ENCODE results near the gene FAM171A2.

Gene FAM171A2

DNA sequence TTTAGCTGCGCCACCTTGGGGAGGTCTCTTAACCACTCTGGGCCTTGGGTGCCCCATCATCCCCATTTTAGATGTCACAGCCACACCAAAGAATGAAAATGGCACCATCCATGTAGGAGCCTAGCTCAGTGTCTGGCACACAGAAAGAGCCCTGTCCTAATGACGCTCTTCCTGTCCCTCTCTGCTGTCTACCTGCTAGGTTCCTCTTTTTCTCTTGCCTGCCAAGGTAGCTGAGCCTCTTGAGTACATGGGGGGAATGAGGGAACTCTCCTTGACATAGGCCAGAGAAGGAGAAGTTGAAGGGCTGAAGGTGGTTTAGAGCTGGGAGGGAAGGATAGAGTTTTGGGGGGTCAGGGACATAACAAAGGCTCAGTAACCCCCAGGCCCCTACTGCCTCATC lies 53.5 kb downstream of the FAM171A2 start:
- TF ChIP-seq, protein P1, sequence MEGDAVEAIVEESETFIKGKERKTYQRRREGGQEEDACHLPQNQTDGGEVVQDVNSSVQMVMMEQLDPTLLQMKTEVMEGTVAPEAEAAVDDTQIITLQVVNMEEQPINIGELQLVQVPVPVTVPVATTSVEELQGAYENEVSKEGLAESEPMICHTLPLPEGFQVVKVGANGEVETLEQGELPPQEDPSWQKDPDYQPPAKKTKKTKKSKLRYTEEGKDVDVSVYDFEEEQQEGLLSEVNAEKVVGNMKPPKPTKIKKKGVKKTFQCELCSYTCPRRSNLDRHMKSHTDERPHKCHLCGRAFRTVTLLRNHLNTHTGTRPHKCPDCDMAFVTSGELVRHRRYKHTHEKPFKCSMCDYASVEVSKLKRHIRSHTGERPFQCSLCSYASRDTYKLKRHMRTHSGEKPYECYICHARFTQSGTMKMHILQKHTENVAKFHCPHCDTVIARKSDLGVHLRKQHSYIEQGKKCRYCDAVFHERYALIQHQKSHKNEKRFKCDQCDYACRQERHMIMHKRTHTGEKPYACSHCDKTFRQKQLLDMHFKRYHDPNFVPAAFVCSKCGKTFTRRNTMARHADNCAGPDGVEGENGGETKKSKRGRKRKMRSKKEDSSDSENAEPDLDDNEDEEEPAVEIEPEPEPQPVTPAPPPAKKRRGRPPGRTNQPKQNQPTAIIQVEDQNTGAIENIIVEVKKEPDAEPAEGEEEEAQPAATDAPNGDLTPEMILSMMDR (IDR thresholded peaks at IDR 0.05; ENCODE audit: insufficient read depth, low read depth, low read length, missing control alignments) = no peak

DNA sequence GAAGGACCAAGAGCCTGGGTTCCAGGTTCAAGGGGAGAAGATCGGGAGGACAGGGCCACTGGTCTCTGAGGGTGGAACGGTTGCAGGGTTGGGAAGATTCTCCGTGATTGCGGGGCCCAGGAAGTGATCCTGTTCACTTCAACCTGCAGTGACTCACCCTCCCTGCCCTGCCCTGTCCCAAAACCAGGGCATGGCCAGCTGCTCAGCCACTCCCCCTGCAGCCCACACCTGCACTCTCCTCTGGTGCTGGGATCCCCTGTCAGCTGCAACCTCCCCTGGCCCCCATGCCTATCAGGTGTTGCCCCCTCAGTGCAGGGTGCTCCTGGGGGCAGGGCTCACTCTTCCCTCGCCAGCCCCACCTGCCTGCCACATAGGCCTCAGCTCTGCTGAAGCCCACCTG lies 54.2 kb downstream of the FAM171A2 start:
- DNase-seq (ENCODE audit: low read depth) = no peak
- TF ChIP-seq, protein P1 (IDR thresholded peaks at IDR 0.05; ENCODE audit: insufficient read depth, low read depth, low read length, missing control alignments) = no peak
- no peak overlapping the region for H3K4me3 ChIP-seq (ENCODE audit: low read depth, low read length)

More for the DNA sequence above, 53.5 kb downstream of the FAM171A2 start:
- DNase-seq (ENCODE audit: low read depth) = no peak
- no peak overlapping the region for H3K4me3 ChIP-seq (ENCODE audit: low read depth, low read length)

DNA sequence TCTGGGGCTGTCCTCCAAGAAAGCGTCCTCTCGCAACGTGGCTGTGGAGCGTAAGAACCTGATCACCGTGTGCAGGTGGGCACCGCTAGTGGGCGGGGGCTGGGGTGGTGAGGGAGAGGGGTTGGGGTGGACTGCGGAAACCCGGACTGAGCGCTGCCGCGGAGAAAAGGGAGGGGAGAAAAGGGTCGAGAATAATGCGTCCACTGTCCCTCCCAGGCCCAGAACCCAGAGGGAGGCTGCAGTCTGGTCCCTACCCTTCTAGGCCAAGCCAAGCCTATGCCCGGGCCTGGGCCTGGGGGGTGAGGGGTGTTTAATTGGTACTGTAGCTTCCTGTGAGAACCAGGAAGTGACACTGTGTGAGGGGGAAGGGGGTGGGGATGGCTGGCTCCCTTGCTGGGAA lies 54.8 kb downstream of the FAM171A2 start:
- no peak for DNase-seq (ENCODE audit: low read depth)
- TF ChIP-seq, protein P1 (IDR thresholded peaks at IDR 0.05; ENCODE audit: insufficient read depth, low read depth, low read length, missing control alignments) = no peak
- no peak overlapping the region for H3K4me3 ChIP-seq (ENCODE audit: low read depth, low read length)

DNA sequence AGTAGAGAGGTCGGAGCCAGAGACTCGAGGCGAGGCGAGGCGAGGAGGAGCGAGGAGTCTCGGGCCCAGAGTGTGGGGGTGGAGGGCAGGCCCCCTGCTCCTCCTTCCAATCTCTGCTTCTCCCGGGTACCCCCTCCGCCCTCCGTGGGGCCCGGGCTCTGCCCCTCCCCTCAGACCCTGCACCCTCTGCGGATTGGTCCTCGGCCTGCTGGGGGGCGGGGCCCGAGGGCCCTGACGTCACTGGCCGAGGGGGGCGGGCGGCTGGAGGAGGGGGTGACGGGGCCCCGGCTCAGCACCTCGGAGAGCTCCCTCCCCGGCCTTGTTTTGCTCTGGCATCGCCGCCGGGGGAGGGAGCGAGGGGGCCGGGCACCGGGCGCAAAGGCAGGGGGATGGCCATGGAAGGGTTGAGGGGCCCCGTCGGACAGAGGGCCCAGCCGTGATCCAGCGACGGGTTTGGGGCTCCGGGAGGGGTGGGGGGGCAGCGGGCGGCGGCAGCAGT lies 55.3 kb downstream of the FAM171A2 start, which contains the start of gene RUNDC3A:
RUNDC3A (plus strand) TSS at position 282 of the 499 bp plus-strand sequence. CDS start 232 bp downstream, outside the sequence.
- DNase-seq (ENCODE audit: low read depth) = peak; percentile 76
- TF ChIP-seq, protein P1 (IDR thresholded peaks at IDR 0.05; ENCODE audit: insufficient read depth, low read depth, low read length, missing control alignments) = no peak
- H3K4me3 ChIP-seq (ENCODE audit: low read depth, low read length) = no peak within 1 kb of the TSS; the same call in 1 of the 2 replicates

DNA sequence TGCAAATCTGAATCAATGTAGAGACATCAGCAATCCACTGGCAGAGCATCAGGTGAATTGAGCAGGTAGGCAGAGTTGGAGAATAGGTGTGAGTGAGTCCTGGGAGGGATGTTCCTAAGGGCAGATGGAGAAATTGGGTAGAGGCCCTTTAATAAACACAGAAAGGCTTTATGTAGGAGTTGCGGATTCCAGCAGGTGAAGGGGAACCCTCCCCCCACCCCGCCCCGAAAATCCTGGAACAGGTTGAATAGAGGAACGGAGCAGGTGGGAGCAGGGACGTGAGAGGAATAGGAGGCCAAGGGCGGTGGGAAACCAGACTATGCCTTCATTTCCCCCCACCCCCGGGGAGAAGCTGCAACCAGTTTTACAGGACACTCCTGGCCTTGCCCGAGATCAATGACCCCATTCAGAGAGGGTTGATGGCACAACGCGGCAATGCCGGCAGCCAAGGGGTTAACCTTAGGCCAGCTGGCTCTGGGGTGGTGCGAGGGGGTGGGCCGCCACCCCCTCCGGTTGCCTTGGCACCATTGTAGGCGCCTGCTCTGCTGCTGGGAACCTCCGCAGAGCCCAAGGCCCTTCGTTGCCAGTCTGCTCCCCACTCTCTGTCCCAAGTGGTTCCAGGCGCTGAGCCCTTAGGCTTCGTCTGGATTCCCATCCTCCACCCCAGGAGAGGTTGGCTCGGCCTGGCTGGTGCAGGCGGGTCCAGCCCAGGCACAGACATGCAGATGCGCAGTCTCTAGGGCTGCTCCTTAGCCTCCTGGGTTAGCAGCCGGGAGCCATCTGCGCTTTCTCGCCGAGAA lies 56.1 kb downstream of the FAM171A2 start:
- DNase-seq (ENCODE audit: low read depth) = no peak
- TF ChIP-seq, protein P1 (IDR thresholded peaks at IDR 0.05; ENCODE audit: insufficient read depth, low read depth, low read length, missing control alignments) = no peak
- no peak overlapping the region for H3K4me3 ChIP-seq (ENCODE audit: low read depth, low read length)

DNA sequence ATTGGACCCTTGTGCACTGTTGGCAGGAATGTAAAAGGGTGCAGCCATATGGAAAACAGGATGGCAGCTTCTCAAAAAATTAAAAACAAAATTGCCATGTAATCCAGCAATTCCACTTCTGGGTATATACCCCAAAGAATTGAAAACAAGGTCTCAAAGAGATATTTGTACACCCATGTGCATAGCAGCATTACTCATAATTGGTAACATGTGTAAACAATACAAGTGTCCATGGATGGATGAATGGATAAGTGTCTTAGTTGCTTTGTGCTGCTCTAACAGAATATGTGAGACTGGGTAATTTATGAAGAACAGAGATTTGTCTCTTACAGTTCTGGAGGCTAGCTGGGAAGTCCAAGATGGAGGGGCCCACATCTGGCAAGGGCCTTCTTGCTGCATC lies 59.0 kb downstream of the FAM171A2 start:
- DNase-seq (ENCODE audit: low read depth) = no peak
- TF ChIP-seq, protein P1 (IDR thresholded peaks at IDR 0.05; ENCODE audit: insufficient read depth, low read depth, low read length, missing control alignments) = no peak
- no peak overlapping the region for H3K4me3 ChIP-seq (ENCODE audit: low read depth, low read length)
